Measurements from ENCODE around the gene C12orf50.

DNA sequence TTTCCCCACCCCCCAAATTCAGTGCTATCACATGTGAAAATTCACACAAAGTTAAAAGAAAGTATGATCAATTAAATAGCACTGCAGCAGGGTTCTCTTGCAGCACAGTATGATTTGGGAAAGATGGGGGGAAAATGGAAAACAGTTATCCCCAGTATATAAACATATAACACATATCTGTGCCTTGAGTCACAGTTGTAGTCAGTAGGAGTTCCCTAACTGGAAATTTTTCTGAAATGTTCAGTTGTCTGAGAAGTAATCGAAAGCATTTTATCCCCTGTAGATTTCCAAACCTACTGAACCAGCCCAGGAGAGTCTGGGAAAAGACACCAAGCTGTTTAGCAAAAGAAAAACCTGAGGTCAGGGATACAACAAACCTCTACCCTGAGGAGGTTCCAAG lies 47.0 kb downstream of the C12orf50 start:
- TF ChIP-seq ZFP36L1 (CRISPR knock-in tag; IDR thresholded peaks at IDR 0.05) (no peak), ETV6 (CRISPR knock-in tag; conservative IDR thresholded peaks at IDR 0.05) (no peak), RELA (CRISPR knock-in tag; IDR thresholded peaks at IDR 0.05) (no peak)
